Left lung (tissue), 10 donors: ENCODE measurements around the gene TBC1D8. TPM values are rescaled to one million over a fixed set of nuclear protein-coding genes. Genes with fewer than 3 reads are reported as not detected.
A peak's percentile ranks its signal among the peaks of the same experiment; 100 is the strongest.

ENCODE experiments used
- ATAC-seq: fragments of 200-7000 bp; cut with Tn5 transposase; one replicate; pipeline ENCODE4 v1.9.1; 2020; ENCODE audit warnings: moderate library complexity
- DNase-seq, 4 donors: peaks; one replicate each; pipeline ENCODE4 v3.0.0-alpha.2; 2013 to 2020
- H3K27ac ChIP-seq, 2 donors: fragments of 200-600 bp; sonication (generic) in 1 of 2; one replicate each; pipeline versions ENCODE4 v1.5.0 to v1.8.0; 2020 to 2021
- H3K27me3 ChIP-seq, 2 donors: fragments of 200-600 bp; sonication (generic) in 1 of 2; one replicate each; pipeline versions ENCODE4 v1.5.0 to v1.8.0; 2020 to 2021
- H3K36me3 ChIP-seq, 2 donors: fragments of 200-600 bp; sonication (generic) in 1 of 2; one replicate each; pipeline versions ENCODE4 v1.5.0 to v1.8.0; 2020 to 2021
- H3K4me1 ChIP-seq, 2 donors: fragments of 200-600 bp; one replicate each; pipeline ENCODE4 v1.8.0; 2021
- H3K4me3 ChIP-seq, 2 donors: fragments of 200-600 bp; sonication (generic) in 1 of 2; one replicate each; pipeline versions ENCODE4 v1.5.0 to v1.8.0; 2020 to 2021; ENCODE audit warnings: mild to moderate bottlenecking in 1 of 2
- H3K9me3 ChIP-seq, 2 donors: fragments of 200-600 bp; sonication (generic) in 1 of 2; one replicate each; pipeline versions ENCODE4 v1.5.0 to v1.8.0; 2020 to 2021
- intact Hi-C, 2 donors: fragments of 100-400 bp; cut with DNase I; formaldehyde crosslinking; loops; one replicate each; pipeline versions ENCODE4 v1.11.2 to v1.14.2; 2022
- polyA plus RNA-seq, 6 donors: library from polyadenylated mRNA; unstranded; fragments of 120-200 nt; gene quantifications; one replicate each; pipeline ENCODE4 v1.2.1, GENCODE V29; 2013; ENCODE audit not compliant: insufficient read length in 6 of 6
- total RNA-seq, 2 donors: library from RNA; stranded (reverse); fragmentation: NEBNext Ultra II Directional; extraction: Animal tissue kit (Norgen Biotek cat#: 25700); gene quantifications; one replicate each; pipeline ENCODE4 v1.2.1, GENCODE V29; 2021
- TF ChIP-seq, protein P1 (sequence below), 2 donors: fragments of 200-600 bp; sonication (generic) in 1 of 2; IDR thresholded peaks; one replicate each; pipeline versions ENCODE4 v1.5.0 to v1.8.0; 2021; ENCODE audit warnings: antibody characterized with exemption in 2 of 2
- donor health status: DM: no; HTN: yes; CAD: no.
- donor health status: DM: no; HTN: no; CAD: no.

The TBC1D8 gene
- total and polyA plus RNA-seq, 8 donors: 11.7 to 36.5 (median 32.1) TPM

DNA sequence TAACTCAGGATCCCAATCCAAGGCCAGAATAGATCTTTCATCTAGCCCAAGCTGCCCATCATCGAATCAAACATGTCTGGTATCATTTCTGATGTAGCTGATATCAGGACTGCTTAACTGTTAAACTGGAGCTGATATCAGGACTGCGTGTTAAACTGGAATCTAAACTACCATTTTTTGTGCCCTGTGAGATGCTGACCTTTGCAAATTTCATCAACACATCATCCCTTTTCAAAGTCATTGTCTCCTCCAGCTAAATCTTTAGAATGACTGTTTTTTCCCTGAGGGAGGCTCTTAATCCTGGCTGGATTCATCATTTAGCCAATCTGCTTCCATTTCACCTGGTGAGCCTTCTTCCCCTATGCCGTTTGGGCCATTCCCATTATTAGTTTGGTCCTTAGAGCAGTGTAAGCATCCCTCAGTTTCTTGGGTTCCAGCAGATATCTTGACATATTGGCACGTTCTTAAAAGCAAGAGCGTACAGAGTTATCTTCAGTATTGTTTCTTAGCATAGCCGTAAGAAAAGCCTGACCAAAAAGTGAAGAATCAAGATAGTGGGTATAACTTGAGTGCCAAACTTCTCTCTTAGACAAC, 136.8 kb downstream of the TBC1D8 start:
- peaks cover 0 to 58% of the 10 kb centered on the region in 2 donors for H3K36me3 ChIP-seq
- H3K9me3 ChIP-seq: no peaks in the 10 kb centered on the region
- DNase-seq (no peak), ATAC-seq (no peak)
- intact Hi-C loops: no loop called here
- no peaks in the 10 kb centered on the region for H3K4me1 ChIP-seq
- no peaks in the 10 kb centered on the region for H3K27me3 ChIP-seq
- TF ChIP-seq, protein P1, sequence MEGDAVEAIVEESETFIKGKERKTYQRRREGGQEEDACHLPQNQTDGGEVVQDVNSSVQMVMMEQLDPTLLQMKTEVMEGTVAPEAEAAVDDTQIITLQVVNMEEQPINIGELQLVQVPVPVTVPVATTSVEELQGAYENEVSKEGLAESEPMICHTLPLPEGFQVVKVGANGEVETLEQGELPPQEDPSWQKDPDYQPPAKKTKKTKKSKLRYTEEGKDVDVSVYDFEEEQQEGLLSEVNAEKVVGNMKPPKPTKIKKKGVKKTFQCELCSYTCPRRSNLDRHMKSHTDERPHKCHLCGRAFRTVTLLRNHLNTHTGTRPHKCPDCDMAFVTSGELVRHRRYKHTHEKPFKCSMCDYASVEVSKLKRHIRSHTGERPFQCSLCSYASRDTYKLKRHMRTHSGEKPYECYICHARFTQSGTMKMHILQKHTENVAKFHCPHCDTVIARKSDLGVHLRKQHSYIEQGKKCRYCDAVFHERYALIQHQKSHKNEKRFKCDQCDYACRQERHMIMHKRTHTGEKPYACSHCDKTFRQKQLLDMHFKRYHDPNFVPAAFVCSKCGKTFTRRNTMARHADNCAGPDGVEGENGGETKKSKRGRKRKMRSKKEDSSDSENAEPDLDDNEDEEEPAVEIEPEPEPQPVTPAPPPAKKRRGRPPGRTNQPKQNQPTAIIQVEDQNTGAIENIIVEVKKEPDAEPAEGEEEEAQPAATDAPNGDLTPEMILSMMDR (IDR thresholded peaks at IDR 0.05): no peak
- no peak overlapping the region for H3K27ac ChIP-seq
- H3K4me3 ChIP-seq: no peak overlapping the region

DNA sequence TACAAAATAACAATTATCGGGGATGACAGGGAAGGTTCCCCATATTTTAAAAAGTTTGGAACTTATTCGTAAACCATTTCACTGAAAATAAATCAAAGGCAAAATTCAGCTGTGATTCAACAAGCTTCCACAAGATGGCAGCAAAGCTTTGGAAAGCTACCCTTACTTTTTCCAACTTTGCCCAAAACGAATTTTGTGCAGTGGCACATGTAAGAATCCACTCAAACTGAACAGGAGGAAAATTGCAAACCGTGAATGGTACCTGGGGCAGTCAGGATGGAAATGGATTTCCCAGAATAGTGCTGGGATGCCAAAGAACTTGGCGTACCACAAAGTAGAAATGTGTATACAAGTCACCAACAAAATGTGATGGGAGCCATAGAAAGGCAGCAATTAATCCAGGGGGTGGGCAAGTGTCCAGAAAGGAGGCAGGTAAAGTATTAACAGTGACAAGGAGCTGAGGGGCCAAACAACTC, 138.4 kb downstream of the TBC1D8 start:
- H3K4me1 ChIP-seq: peaks cover 0 to 3% of the 10 kb centered on the region in 2 donors
- H3K36me3 ChIP-seq: peaks cover 0 to 59% of the 10 kb centered on the region in 2 donors
- TF ChIP-seq, protein P1 (IDR thresholded peaks at IDR 0.05): peak; percentile 64 to 66
- H3K4me3 ChIP-seq: no peak overlapping the region
- DNase-seq (peak in 2 of 4 donors; percentile 43 to 52), ATAC-seq (peak; percentile 77)
- no peak overlapping the region for H3K27ac ChIP-seq
- no peaks in the 10 kb centered on the region for H3K27me3 ChIP-seq
- intact Hi-C loops: no loop called here
- no peaks in the 10 kb centered on the region for H3K9me3 ChIP-seq

GRCh38 chr2:101012054-101012705, 139.0 kb downstream of the TBC1D8 start:
- TF ChIP-seq, protein P1 (IDR thresholded peaks at IDR 0.05): no peak

GRCh38 chr2:101011152-101011551, 140.0 kb downstream of the TBC1D8 start:
- no peak overlapping the region for H3K4me3 ChIP-seq
- ATAC-seq (no peak), DNase-seq (no peak)
- H3K36me3 ChIP-seq: peaks cover 0 to 67% of the 10 kb centered on the region in 2 donors
- H3K27ac ChIP-seq: no peak overlapping the region
- peaks cover 0 to 9% of the 10 kb centered on the region in 2 donors for H3K4me1 ChIP-seq
- no peaks in the 10 kb centered on the region for H3K9me3 ChIP-seq
- H3K27me3 ChIP-seq: no peaks in the 10 kb centered on the region
- intact Hi-C loops: no loop called here
- TF ChIP-seq, protein P1 (IDR thresholded peaks at IDR 0.05): no peak

More at GRCh38 chr2:101012054-101012705, 139.0 kb downstream of the TBC1D8 start:
- ATAC-seq (no peak), DNase-seq (no peak)
- no peaks in the 10 kb centered on the region for H3K27me3 ChIP-seq
- H3K4me1 ChIP-seq: peaks cover 0 to 8% of the 10 kb centered on the region in 2 donors
- no peak overlapping the region for H3K4me3 ChIP-seq
- H3K27ac ChIP-seq: no peak overlapping the region
- no peaks in the 10 kb centered on the region for H3K9me3 ChIP-seq
- H3K36me3 ChIP-seq: peaks cover 0 to 59% of the 10 kb centered on the region in 2 donors
- intact Hi-C loops: no loop called here
